GM23338 (cell line): ENCODE results near the gene PPP1R3G. TPM values are rescaled to one million over a fixed set of nuclear protein-coding genes. Genes with fewer than 3 reads are reported as not detected.

Experiments used
- ATAC-seq: fragments of 200-7000 bp; cut with Tn5 transposase; 3 replicates; pipeline ENCODE4 v1.9.1; 2020
- DNase-seq: peaks from one replicate; pipeline ENCODE4 v3.0.0-alpha.2; 2015; ENCODE audit warnings: low spot score
- H2AFZ ChIP-seq: fragments of 200-600 bp; sonication (generic); 2 replicates; pipeline ENCODE4 v1.8.0; 2016; ENCODE audit warnings: antibody characterized with exemption, mild to moderate bottlenecking, moderate library complexity
- H3F3A ChIP-seq: fragments of 200-600 bp; sonication (generic); replicated peaks from 2 replicates; pipeline ENCODE4 v1.8.0; 2017; ENCODE audit warnings: antibody characterized with exemption, mixed run types, low read depth
- H3K27ac ChIP-seq: fragments of 200-600 bp; sonication (generic); 2 replicates; pipeline ENCODE4 v1.6.1; 2016; ENCODE audit warnings: low read depth
- H3K27me3 ChIP-seq: fragments of 200-600 bp; sonication (generic); 2 replicates; pipeline ENCODE4 v1.8.0; 2016; ENCODE audit warnings: mild to moderate bottlenecking, mixed run types, moderate library complexity; ENCODE audit not compliant: insufficient read depth
- H3K36me3 ChIP-seq: fragments of 200-600 bp; sonication (generic); 2 replicates; pipeline ENCODE4 v1.8.0; 2016; ENCODE audit warnings: mild to moderate bottlenecking; ENCODE audit not compliant: insufficient read depth
- H3K4me1 ChIP-seq: fragments of 200-600 bp; sonication (generic); 2 replicates; pipeline ENCODE4 v1.8.0; 2016; ENCODE audit warnings: mild to moderate bottlenecking, moderate library complexity; ENCODE audit not compliant: insufficient read depth
- H3K4me2 ChIP-seq: fragments of 200-600 bp; sonication (generic); 2 replicates; pipeline ENCODE4 v1.7.1; 2017; ENCODE audit warnings: mixed run types
- H3K4me3 ChIP-seq: fragments of 200-600 bp; sonication (generic); 2 replicates; pipeline ENCODE4 v1.6.1; 2016; ENCODE audit warnings: mixed run types
- H3K79me2 ChIP-seq: fragments of 200-600 bp; sonication (generic); replicated peaks from 2 replicates; pipeline ENCODE4 v1.8.0; 2017; ENCODE audit warnings: mild to moderate bottlenecking; ENCODE audit not compliant: insufficient read depth
- H3K9me2 ChIP-seq: fragments of 200-600 bp; sonication (generic); 2 replicates; pipeline ENCODE4 v1.8.0; 2017; ENCODE audit not compliant: insufficient read depth
- H4K20me1 ChIP-seq: fragments of 200-600 bp; sonication (generic); replicated peaks from 2 replicates; pipeline ENCODE4 v1.8.0; 2017; ENCODE audit warnings: mild to moderate bottlenecking; ENCODE audit not compliant: insufficient read depth
- H3K27ac Mint-ChIP-seq: 2 replicates; pipeline ENCODE4 v1.8.0; 2020; ENCODE audit warnings: inconsistent platforms, mild to moderate bottlenecking, moderate library complexity, mixed read lengths
- H3K27me3 Mint-ChIP-seq: 3 replicates; pipeline ENCODE4 v1.8.0; 2022; ENCODE audit warnings: low read depth, mild to moderate bottlenecking, moderate library complexity, mixed read lengths, inconsistent platforms; ENCODE audit not compliant: insufficient read depth, poor library complexity
- H3K36me3 Mint-ChIP-seq: 3 replicates; pipeline ENCODE4 v1.8.0; 2021; ENCODE audit warnings: low read depth, mild to moderate bottlenecking, inconsistent platforms, moderate library complexity, mixed read lengths
- H3K4me1 Mint-ChIP-seq: 3 replicates; pipeline ENCODE4 v1.8.0; 2020; ENCODE audit warnings: mild to moderate bottlenecking, inconsistent platforms, mixed read lengths
- H3K4me3 Mint-ChIP-seq: 3 replicates; pipeline ENCODE4 v1.8.0; 2021; ENCODE audit warnings: moderate library complexity, mild to moderate bottlenecking, inconsistent platforms, mixed read lengths
- H3K9me3 Mint-ChIP-seq: 3 replicates; pipeline ENCODE4 v1.8.0; 2020; ENCODE audit warnings: moderate library complexity, mild to moderate bottlenecking, inconsistent platforms, mixed read lengths
- NANOG ChIP-seq: IDR thresholded peaks from 2 replicates; pipeline ENCODE4 v1.6.1; 2016; ENCODE audit warnings: antibody characterized with exemption, borderline replicate concordance
- POLR2AphosphoS5 ChIP-seq: IDR thresholded peaks from 2 replicates; pipeline ENCODE4 v1.6.1; 2016; ENCODE audit warnings: antibody characterized with exemption, low read depth
- ZNF114 ChIP-seq: fragments of 250-450 bp; sonication (Bioruptor Pico); IDR thresholded peaks from 2 replicates; pipeline ENCODE4 v1.5.0; 2020; ENCODE audit warnings: mild to moderate bottlenecking, moderate library complexity
- polyA plus RNA-seq: library from polyadenylated mRNA; unstranded; fragments of >200 nt; fragmentation: Nextera tagmentation; extraction: Ambion mirVana; gene quantifications from 2 replicates; pipeline ENCODE4 v1.2.1, GENCODE V29; 2016
- total RNA-seq: library from RNA; depleted of rRNA; stranded (reverse); fragments of >200 nt; shearing (Covaris generic); gene quantifications from 2 replicates; pipeline ENCODE4 v1.2.3, GENCODE V29; 2014
- TF ChIP-seq, protein P1 (sequence below), 2 experiments: fragments of 200-600 bp in 1 of 2; sonication (generic) in 1 of 2; conservative IDR thresholded peaks; 2 replicates each; pipeline versions ENCODE4 v1.5.1 to v1.6.1; 2016 to 2017; ENCODE audit warnings: antibody characterized with exemption in 2 of 2, low read depth in 2 of 2, mild to moderate bottlenecking in 2 of 2, moderate library complexity in 1 of 2
- TF ChIP-seq, protein P2 (sequence below): IDR thresholded peaks from one replicate; pipeline ENCODE4 v1.6.1; 2018; ENCODE audit warnings: antibody characterized with exemption; ENCODE audit not compliant: unreplicated experiment

The PPP1R3G gene
- total and polyA plus RNA-seq, 2 experiments from 2014 or later: 0.13 to 0.24 TPM

DNA sequence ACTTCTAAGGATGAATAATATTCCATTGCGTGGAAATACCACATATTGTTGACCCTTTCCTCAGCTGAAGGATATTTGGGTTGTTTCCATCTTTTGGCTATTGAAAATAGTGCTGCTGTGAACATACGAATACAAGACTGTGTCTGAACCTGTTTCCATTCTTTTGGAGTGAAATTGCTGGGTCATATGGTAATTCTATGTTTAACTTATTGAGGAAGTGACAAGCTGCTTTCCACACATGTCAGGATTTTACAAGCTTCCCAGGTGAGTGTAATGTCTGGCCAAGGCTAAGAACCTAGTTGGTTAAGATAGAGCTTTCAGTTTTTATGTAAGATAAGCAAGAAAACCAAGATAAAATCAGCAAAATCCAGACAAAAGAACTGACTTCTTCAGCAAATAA is 48.8 kb downstream of the PPP1R3G start:
- no peaks in the 10 kb centered on the region for H3K9me2 ChIP-seq
- peaks cover 61% of the 10 kb centered on the region for H3K4me1 Mint-ChIP-seq
- peaks cover 12% of the 10 kb centered on the region; the same call in 1 of the 2 replicates for H4K20me1 ChIP-seq

DNA sequence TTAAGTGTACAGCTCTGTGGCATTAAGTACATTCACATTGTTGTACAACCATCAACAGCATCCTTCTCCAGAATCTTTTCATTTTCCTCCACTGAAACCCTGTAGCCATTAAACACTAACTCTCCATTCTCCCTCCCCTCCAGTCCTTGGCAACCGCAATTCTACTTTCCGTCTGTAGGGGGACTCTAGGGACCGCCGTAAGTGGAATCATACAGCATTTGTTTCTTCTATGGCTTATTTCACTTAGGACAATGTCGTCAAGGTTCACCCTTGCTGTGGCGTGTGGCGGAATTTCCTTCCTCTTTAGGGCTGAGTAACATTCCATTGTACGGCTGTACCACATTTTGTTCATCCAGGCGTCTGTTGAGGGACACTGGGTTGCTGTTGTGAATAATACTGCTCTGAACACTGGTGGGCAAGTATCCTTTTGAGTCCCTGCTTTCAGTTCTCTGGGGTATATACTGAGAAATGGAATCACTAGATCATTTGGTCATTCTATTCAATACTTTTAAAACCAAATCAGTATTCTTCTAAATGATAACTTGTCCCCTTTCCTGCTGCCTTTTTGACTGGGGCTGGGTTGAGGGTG is 50.7 kb downstream of the PPP1R3G start:
- H3K27me3 ChIP-seq: no peaks in the 10 kb centered on the region
- H3K4me2 ChIP-seq: no peak overlapping the region
- ATAC-seq (peak; percentile 65), DNase-seq (peak; percentile 86)
- Mint-ChIP-seq H3K36me3 (no peaks in the 10 kb centered on the region), H3K27me3 (peaks cover 5% of the 10 kb centered on the region), H3K9me3 (no peaks in the 10 kb centered on the region), H3K27ac (no peak overlapping the region), H3K4me1 (peaks cover 50% of the 10 kb centered on the region), H3K4me3 (no peak overlapping the region)
- H4K20me1 ChIP-seq: peaks cover 12% of the 10 kb centered on the region; the same call in 1 of the 2 replicates
- H3F3A ChIP-seq: peaks cover 7% of the 10 kb centered on the region
- TF ChIP-seq, protein P1, sequence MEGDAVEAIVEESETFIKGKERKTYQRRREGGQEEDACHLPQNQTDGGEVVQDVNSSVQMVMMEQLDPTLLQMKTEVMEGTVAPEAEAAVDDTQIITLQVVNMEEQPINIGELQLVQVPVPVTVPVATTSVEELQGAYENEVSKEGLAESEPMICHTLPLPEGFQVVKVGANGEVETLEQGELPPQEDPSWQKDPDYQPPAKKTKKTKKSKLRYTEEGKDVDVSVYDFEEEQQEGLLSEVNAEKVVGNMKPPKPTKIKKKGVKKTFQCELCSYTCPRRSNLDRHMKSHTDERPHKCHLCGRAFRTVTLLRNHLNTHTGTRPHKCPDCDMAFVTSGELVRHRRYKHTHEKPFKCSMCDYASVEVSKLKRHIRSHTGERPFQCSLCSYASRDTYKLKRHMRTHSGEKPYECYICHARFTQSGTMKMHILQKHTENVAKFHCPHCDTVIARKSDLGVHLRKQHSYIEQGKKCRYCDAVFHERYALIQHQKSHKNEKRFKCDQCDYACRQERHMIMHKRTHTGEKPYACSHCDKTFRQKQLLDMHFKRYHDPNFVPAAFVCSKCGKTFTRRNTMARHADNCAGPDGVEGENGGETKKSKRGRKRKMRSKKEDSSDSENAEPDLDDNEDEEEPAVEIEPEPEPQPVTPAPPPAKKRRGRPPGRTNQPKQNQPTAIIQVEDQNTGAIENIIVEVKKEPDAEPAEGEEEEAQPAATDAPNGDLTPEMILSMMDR (conservative IDR thresholded peaks at IDR 0.05; ENCODE audit: low read depth in 2 of 2): peak; percentile 74 to 85
- TF ChIP-seq NANOG (no peak), POLR2AphosphoS5 (no peak)
- no peak overlapping the region for H3K27ac ChIP-seq
- H3K4me3 ChIP-seq: no peak overlapping the region
- peaks cover 44% of the 10 kb centered on the region for H3K4me1 ChIP-seq
- no peaks in the 10 kb centered on the region for H3K9me2 ChIP-seq
- H2AFZ ChIP-seq: no peak overlapping the region
- no peaks in the 10 kb centered on the region for H3K79me2 ChIP-seq
- H3K36me3 ChIP-seq: no peaks in the 10 kb centered on the region

More for the DNA sequence above, 48.8 kb downstream of the PPP1R3G start:
- Histone ChIP-seq H3K27ac (peak overlapping the region; percentile 81; the same call in 1 of the 2 replicates), H3K27me3 (no peaks in the 10 kb centered on the region), H3K4me2 (peak overlapping the region; percentile 36), H3K4me1 (peaks cover 38% of the 10 kb centered on the region), H3F3A (peaks cover 7% of the 10 kb centered on the region), H2AFZ (no peak overlapping the region), H3K36me3 (no peaks in the 10 kb centered on the region), H3K79me2 (no peaks in the 10 kb centered on the region), H3K4me3 (no peak overlapping the region)
- no peak for DNase-seq
- Mint-ChIP-seq H3K9me3 (no peaks in the 10 kb centered on the region), H3K27ac (peak overlapping the region; percentile 9; the same call in 1 of the 2 replicates), H3K36me3 (no peaks in the 10 kb centered on the region; the same call in 2 of the 3 replicates), H3K4me3 (no peak overlapping the region), H3K27me3 (peaks cover 4% of the 10 kb centered on the region)
- no peak for ATAC-seq
- no peak for TF ChIP-seq ZNF114
- TF ChIP-seq, protein P2, sequence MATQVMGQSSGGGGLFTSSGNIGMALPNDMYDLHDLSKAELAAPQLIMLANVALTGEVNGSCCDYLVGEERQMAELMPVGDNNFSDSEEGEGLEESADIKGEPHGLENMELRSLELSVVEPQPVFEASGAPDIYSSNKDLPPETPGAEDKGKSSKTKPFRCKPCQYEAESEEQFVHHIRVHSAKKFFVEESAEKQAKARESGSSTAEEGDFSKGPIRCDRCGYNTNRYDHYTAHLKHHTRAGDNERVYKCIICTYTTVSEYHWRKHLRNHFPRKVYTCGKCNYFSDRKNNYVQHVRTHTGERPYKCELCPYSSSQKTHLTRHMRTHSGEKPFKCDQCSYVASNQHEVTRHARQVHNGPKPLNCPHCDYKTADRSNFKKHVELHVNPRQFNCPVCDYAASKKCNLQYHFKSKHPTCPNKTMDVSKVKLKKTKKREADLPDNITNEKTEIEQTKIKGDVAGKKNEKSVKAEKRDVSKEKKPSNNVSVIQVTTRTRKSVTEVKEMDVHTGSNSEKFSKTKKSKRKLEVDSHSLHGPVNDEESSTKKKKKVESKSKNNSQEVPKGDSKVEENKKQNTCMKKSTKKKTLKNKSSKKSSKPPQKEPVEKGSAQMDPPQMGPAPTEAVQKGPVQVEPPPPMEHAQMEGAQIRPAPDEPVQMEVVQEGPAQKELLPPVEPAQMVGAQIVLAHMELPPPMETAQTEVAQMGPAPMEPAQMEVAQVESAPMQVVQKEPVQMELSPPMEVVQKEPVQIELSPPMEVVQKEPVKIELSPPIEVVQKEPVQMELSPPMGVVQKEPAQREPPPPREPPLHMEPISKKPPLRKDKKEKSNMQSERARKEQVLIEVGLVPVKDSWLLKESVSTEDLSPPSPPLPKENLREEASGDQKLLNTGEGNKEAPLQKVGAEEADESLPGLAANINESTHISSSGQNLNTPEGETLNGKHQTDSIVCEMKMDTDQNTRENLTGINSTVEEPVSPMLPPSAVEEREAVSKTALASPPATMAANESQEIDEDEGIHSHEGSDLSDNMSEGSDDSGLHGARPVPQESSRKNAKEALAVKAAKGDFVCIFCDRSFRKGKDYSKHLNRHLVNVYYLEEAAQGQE: no peak
